Renal cortical epithelial cell (primary cell): ENCODE results near the gene ARHGAP1. TPM values are rescaled to one million over a fixed set of nuclear protein-coding genes. Genes with fewer than 3 reads are reported as not detected.
"Not testable (repeated sequence)": the region's sequence is repeated elsewhere in the genome, so short reads cannot be mapped to it uniquely, and the experiment has no call there.

Experiments
- DNase-seq: peaks from one replicate; pipeline ENCODE4 v3.0.0-alpha.2; 2011; ENCODE audit warnings: low read depth
- total RNA-seq: library from RNA; depleted of rRNA; stranded (reverse); fragments of >200 nt; gene quantifications from 2 replicates; pipeline ENCODE4 v1.2.3, GENCODE V29; 2014

Gene ARHGAP1
- total RNA-seq, 1 donor from 2014 or later, result 42.6 TPM

GRCh38 chr11:46723359-46723680 lies 22.9 kb upstream of the ARHGAP1 start:
- DNase-seq, result no peak

DNA sequence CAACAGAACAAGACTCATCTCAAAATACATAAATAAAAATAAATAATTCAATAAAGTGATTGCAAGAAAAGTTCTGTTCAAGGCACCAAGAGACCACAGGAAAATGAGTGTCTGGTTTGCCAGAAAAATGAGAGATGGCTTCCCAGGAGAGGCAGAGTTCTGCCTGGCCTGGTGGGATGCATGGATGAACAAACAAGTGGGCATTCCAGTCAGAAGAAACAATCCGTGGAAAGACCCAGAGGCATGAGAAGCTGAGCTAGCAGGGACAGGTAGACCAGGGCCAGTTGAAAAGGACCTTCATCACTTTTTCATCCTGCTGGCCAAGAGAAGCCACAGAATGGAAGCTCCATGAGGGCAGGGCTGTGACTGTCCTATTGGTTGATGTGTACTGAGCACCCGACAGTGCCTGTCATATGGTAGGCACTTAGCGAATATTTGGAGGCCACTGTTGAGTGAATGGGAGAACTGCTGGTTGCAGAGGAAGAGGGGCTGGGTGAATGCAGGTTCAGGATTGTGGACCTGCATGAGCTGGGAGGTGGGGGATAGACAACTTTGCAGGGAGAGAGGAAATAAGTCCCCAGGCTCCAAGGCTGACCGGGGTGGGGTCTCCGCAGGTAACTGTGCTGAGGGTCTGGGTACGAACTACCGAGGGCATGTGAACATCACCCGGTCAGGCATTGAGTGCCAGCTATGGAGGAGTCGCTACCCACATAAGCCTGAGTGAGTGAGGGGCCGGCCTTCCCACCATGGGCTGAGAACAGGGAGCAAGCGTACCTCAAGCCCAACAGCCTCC lies 22.3 kb upstream of the ARHGAP1 start:
- DNase-seq, result no peak

GRCh38 chr11:46721286-46721685 lies 20.9 kb upstream of the ARHGAP1 start:
- DNase-seq, result no peak

- DNase-seq, result no peak
Measured at GRCh38 chr11:46719543-46720218, 19.3 kb upstream of the ARHGAP1 start.

- DNase-seq, result peak; percentile 74
Measured at GRCh38 chr11:46719048-46719542, 18.7 kb upstream of the ARHGAP1 start, which contains the start of gene F2. Gene F2, plus strand, starts transcription at chr11:46719213. Its CDS starts 23 bp downstream, at chr11:46719236.

- DNase-seq, result peak; percentile 18
Measured at GRCh38 chr11:46718155-46719019, 18.0 kb upstream of the ARHGAP1 start.

DNA sequence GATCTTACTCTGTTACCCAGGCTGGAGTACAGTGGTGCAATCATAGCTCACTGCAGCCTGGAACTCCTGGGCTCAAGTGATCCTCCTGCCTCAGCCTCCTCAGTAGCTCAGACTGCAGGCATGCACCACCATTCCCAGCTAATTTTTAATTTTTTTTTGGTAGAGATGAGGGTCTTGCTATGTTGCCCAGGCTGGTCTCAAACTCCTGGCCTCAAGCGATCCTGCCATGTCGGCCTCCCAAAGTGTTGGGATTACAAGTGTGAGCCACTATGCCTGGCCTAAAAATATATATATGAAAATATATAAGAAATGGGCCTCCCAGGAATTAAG lies 17.4 kb upstream of the ARHGAP1 start:
- not testable (repeated sequence) for DNase-seq

DNA sequence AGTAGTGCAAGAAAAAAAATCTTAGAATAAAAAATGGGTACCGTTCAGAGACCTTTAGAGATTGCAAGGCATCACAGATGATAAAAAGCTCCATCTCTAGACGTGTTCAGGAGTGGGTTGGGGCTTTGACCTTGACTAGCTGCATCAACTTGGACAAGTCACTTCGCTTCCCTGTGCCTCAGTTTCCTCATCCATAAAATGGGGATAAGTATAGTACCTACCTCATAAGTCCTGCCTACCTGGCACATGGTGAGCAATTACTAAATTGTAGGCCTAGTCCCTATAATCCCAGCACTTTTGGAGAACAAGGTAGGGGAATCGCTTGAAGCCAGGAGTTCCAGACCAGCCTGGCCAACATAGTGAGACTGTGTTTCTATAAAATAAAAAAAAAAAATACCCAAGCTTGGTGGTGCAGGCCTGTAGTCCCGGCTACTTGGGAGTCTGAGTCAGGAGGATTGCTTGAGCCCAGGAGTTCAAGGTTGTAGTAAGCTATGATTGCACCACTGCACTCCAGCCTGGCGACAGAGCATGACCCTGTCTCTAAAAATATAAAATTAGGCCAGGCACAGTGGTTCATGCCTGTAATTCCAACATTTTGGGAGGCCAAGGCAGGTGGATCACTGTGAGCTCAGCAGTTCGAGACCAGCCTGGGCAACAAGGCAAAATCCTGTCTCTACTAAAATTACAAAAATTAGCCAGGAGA lies 12.6 kb upstream of the ARHGAP1 start:
- no peak for DNase-seq

GRCh38 chr11:46711303-46711702 lies 10.9 kb upstream of the ARHGAP1 start:
- no peak for DNase-seq

DNA sequence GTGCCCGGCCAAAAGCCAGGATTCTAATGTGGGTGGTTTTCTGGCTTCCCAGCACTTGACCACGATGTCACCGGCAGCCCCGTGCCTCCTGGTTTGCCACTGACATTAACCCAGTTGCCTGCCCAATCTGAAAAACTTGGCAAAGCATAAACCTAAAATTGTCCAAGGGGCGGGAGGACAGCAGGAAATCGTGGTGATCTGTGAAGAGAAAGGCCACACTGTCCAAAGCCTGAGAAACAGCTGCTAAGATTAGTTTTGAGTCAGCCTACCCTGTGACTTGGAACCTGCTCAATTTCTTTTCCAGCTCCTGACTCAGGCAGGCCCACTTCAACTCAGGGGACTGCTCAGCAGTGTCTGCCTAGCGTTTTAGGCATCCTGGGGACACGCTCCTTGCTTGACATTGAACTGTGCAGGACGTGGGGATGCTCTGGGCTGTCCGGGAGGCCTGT lies 10.4 kb upstream of the ARHGAP1 start:
- peak; percentile 87 for DNase-seq

DNA sequence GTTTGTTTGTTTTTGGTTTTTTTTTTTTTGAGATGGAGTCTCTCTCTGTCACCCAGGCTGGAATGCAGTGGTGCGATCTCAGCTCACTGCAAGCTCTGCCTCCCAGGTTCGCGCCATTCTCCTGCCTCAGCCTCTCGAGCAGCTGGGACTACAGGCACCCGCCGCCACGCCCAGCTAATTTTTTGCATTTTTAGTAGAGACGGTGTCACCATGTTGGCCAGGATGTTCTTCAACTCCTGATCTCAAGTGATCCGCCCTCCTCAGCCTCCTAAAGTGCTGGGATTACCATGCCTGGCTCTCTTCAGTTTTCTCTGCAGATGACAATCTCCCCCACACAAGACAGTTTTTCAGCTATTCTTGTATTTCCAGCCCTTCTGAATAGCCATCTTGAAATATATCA lies 8.9 kb upstream of the ARHGAP1 start:
- not testable (repeated sequence) for DNase-seq

GRCh38 chr11:46706886-46707285 lies 6.5 kb upstream of the ARHGAP1 start:
- no peak for DNase-seq

DNA sequence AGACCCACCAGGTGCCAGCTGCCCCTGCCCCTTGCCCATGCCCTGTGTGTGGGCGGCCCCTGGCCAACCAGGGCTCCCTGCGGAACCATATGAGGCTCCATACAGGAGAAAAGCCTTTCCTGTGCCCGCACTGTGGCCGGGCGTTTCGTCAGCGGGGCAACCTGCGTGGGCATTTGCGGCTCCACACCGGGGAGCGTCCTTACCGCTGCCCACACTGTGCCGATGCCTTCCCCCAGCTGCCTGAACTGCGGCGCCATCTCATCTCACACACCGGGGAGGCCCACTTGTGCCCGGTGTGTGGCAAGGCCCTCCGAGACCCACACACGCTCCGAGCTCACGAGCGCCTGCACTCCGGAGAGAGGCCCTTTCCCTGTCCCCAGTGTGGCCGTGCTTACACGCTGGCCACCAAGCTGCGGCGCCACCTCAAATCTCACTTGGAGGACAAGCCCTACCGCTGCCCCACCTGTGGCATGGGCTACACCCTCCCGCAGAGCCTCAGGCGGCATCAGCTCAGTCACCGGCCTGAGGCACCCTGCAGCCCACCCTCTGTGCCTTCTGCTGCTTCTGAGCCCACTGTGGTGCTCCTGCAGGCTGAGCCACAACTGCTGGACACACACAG lies 4.8 kb upstream of the ARHGAP1 start:
- no peak for DNase-seq

GRCh38 chr11:46701078-46701654 lies 747 bp upstream of the ARHGAP1 start:
- DNase-seq, result no peak

DNA sequence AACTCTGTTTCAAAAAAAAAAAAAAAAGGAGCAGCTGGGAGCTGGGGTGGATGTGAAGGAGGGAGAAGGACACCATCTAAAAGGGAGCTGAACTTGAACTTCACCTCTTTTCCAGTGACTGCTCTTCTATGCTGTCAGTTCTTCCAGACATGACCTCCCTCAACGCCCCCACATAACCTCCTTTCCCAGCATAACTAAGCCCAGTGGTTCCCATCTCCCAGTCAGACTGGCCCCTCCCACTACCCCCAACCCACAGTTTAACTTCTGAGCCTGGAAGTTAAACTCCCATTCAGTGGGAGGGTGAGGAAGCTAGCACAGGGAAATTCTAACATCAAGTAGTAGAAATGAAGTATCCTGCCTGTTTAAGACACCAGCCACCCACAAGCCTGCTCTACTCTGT lies 1.8 kb downstream of the ARHGAP1 start:
- DNase-seq, result peak; percentile 46

DNA sequence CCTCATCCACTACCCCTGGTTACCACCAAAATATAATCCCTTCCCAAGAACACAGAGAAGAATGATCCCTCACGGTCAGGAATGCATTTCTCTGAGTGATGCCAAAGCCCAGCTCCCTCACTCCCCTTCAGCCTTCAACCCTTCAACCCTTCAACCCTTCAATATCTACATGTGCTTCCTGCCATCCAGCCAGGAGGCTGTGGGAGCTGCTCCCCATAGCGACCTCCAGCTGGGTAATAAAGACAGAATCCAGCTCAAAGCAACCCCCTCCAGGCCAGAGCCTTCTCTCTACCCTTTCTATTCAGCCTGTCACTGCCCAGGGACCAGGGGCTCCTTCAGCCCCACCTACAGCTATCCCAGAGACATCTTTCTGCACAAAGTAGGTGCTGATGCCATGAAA lies 2.7 kb downstream of the ARHGAP1 start:
- no peak for DNase-seq

GRCh38 chr11:46697303-46697702 lies 3.1 kb downstream of the ARHGAP1 start:
- DNase-seq, result no peak

DNA sequence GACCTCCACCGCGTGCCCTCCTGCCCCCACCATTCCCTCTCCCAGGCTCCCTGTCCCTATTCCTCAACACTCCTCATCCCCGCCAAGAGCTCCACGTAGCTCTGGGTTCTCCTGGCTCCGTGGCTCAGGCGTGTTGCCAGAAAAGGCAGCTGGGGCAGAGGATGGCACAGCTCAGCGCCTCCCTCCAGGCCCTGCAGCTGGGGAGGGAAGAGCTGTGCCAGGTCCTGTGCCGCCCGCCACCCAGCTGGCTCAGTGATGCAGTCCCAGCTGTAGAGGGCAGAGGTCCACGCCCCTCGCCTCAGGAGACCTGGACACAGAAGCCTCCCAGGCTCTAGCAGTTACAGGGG lies 4.2 kb downstream of the ARHGAP1 start:
- no peak for DNase-seq

DNA sequence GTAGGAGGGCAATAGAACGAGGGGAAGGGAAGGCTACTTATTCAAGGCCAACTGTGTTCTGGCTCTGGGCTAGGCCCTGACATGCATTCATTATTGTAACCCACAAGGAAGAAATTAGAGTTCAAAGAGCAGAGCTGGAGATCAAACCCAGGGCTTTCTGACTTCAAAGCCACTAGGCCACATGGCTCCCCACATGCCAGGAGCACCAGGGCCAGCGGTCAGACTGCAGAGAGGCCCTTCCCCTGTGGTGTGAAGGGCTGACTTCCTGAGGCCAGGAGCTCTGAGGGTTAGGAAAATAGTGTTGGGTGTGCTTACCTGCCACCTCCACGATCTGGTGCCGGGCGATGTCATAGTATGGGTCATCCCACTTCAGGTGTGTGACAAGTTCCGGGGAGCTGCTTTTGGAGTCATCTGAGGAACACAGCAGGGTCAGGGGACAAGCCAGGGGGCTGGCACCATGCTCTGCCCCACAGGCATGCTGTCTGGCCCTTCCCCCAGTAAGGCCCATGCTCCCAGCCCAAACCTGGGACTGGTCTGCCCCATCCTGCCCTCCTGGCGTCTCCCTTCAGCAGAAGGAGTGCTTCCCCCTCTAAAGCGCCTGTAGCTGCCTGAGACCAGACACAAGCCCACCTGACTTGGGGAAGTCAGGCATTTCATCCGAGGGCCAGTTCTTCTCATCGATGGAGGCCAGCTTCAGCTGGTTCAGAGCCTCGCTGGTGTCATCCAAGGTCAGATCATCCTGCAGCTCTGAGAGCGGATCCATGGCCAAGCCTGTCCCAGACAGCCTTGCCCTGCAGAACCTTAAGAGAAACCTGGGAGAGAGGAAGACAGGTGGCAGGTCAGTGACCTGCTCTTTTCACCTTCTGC lies 4.8 kb downstream of the ARHGAP1 start:
- no peak for DNase-seq

- DNase-seq, result no peak
Measured at GRCh38 chr11:46694607-46695006, 5.8 kb downstream of the ARHGAP1 start.
